Gastrocnemius medialis (tissue), 4 donors: ENCODE data around the gene ARHGAP27.

ENCODE experiments used
- POLR2A ChIP-seq, 2 donors: fragments of 450-650 bp; IDR thresholded peaks; one replicate each; pipeline ENCODE4 v1.6.1; 2017; ENCODE audit warnings: antibody characterized with exemption in 2 of 2, mild to moderate bottlenecking in 2 of 2, moderate library complexity in 2 of 2
- TF ChIP-seq, protein P1 (sequence below), 5 experiments: fragments of 450-650 bp in 3 of 5; fragments of 200-600 bp in 2 of 5; sonication (generic) in 2 of 5; IDR thresholded peaks in 4 of 5; conservative IDR thresholded peaks in 1 of 5; 1 replicate in 4 of 5; 2 replicates in 1 of 5; pipeline ENCODE4 v1.5.1; 2016 to 2019; ENCODE audit warnings: antibody characterized with exemption in 5 of 5, mild to moderate bottlenecking in 3 of 5, moderate library complexity in 3 of 5

DNA sequence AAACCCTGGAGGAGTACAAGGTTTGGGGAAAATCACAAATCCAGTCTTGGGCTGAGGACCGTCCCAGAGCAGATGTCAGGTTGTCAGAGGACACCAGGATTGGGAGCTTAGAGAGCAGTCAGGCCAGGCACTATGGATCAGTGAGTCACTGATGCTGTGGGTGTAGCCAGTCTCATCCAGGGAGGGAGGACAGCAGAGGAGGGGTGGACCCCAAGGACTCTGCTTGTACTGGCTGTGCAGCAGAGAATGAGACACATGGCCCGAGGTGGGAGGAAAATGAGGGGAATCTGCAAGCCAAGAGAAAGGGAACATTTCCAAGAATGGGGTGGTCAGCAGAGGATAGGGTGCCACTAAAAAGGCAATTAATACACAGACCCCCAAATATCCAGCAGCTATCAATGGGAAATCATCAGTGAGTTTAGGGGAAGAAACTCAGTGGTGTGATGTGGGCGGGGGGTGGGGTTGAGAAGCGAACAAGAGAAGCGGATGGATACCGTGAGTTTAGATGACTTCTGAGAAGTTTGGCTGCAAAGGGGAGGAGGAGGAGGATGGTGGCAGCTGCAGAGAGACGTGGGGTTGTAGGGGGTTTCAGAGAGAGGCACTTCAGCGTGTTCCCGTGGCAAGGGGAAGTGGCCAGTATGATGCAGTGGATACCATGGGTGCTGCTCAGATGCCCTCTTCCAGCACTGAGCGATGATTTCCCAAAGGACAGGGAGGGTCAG, 43.9 kb downstream of the ARHGAP27 start:
- TF ChIP-seq, protein P1, sequence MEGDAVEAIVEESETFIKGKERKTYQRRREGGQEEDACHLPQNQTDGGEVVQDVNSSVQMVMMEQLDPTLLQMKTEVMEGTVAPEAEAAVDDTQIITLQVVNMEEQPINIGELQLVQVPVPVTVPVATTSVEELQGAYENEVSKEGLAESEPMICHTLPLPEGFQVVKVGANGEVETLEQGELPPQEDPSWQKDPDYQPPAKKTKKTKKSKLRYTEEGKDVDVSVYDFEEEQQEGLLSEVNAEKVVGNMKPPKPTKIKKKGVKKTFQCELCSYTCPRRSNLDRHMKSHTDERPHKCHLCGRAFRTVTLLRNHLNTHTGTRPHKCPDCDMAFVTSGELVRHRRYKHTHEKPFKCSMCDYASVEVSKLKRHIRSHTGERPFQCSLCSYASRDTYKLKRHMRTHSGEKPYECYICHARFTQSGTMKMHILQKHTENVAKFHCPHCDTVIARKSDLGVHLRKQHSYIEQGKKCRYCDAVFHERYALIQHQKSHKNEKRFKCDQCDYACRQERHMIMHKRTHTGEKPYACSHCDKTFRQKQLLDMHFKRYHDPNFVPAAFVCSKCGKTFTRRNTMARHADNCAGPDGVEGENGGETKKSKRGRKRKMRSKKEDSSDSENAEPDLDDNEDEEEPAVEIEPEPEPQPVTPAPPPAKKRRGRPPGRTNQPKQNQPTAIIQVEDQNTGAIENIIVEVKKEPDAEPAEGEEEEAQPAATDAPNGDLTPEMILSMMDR (IDR thresholded peaks at IDR 0.05 in 4 of 5, conservative IDR thresholded peaks at IDR 0.05 in 1 of 5): no peak
- TF ChIP-seq POLR2A (IDR thresholded peaks at IDR 0.05): no peak
